ENCODE measurements around the gene LCE2C.

LCE2C gene

DNA sequence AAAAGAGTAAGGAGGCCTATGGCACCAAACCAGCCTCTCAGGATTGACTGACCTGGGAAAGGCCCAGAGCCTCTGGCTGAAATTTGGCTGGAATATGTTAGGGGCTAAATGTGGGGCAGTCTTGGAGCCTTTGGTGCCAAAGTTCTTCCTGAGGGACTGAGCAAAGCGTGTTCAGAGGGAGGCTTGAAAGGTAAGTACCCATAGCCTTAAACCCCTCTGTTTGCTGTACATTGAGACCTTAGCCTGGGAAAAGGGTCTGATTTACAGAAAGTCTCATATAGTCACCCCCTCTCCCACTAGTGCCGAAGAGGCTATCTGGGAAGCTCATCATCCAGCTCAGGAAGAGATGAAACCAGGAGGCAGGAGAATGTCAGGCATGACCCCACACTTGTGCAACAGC lies 32.8 kb downstream of the LCE2C start, which contains the start of gene LCE4A:
LCE4A (plus strand) TSS at position 301 of the 400 bp plus-strand sequence. CDS start 916 bp downstream, outside the sequence.
- FAIRE-seq: no peak
- no peak for DNase-seq (ENCODE audit: extremely low spot score, insufficient read length, low read depth)

DNA sequence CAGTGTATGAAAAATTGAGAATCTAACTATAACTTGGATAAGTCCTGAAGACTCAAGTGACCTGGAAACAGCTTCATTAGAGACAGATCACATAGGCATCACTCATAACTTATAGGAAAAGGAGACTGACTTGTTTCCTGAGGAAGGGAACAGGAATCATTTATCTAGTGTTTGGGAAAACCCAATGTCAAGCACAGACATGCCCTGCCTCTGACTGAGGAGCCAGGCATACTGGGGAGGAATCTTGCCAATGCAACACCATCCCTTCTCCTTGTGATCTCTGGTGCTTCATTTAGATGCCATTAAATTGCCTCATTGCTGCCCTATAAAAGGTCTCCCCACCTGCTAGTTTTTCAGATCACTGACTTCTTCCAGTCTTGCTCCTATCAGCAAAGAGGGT lies 43.2 kb downstream of the LCE2C start:
- DNase-seq (ENCODE audit: extremely low spot score, insufficient read length, low read depth): no peak
- FAIRE-seq: no peak

GRCh38 chr1:152725261-152725660 lies 50.2 kb downstream of the LCE2C start:
- no peak for DNase-seq (ENCODE audit: extremely low spot score, insufficient read length, low read depth)
- FAIRE-seq: no peak
